Neural progenitor cell (in vitro differentiated cells): ENCODE data around the gene CHMP4A. TPM values are rescaled to one million over a fixed set of nuclear protein-coding genes. Genes with fewer than 3 reads are reported as not detected.

ENCODE experiments used
- DNase-seq: peaks from one replicate; pipeline ENCODE4 v3.0.0-alpha.2; 2016; ENCODE audit warnings: low spot score
- H2AFZ ChIP-seq: fragments of 200-600 bp; sonication (generic); replicated peaks from 2 replicates; pipeline ENCODE4 v1.6.1; 2016; ENCODE audit warnings: antibody characterized with exemption
- H3F3A ChIP-seq: fragments of 200-600 bp; sonication (generic); 2 replicates; pipeline ENCODE4 v1.6.1; 2016; ENCODE audit warnings: antibody characterized with exemption, low read depth
- H3K27ac ChIP-seq: fragments of 200-600 bp; sonication (generic); 2 replicates; pipeline ENCODE4 v1.5.1; 2016; ENCODE audit warnings: mild to moderate bottlenecking
- H3K27me3 ChIP-seq: fragments of 200-600 bp; sonication (generic); 2 replicates; pipeline ENCODE4 v1.6.1; 2016; ENCODE audit warnings: mild to moderate bottlenecking, moderate library complexity
- H3K36me3 ChIP-seq: fragments of 200-600 bp; sonication (generic); 2 replicates; pipeline ENCODE4 v1.5.1; 2016
- H3K4me1 ChIP-seq: fragments of 200-600 bp; sonication (generic); 2 replicates; pipeline ENCODE4 v1.6.1; 2016; ENCODE audit warnings: mixed run types
- H3K4me2 ChIP-seq: fragments of 200-600 bp; sonication (generic); 2 replicates; pipeline ENCODE4 v1.6.1; 2016
- H3K4me3 ChIP-seq: fragments of 200-600 bp; sonication (generic); 2 replicates; pipeline ENCODE4 v1.5.1; 2016
- H3K79me2 ChIP-seq: fragments of 200-600 bp; sonication (generic); 2 replicates; pipeline ENCODE4 v1.6.1; 2016; ENCODE audit warnings: low read depth
- H3K9ac ChIP-seq: fragments of 200-600 bp; sonication (generic); 2 replicates; pipeline ENCODE4 v1.6.1; 2016
- H3K9me3 ChIP-seq: fragments of 200-600 bp; sonication (generic); 2 replicates; pipeline ENCODE4 v1.5.1; 2016; ENCODE audit warnings: low read depth
- H4K20me1 ChIP-seq: fragments of 200-600 bp; sonication (generic); 2 replicates; pipeline ENCODE4 v1.6.1; 2016; ENCODE audit warnings: low read depth
- H3K27ac Mint-ChIP-seq: 3 replicates; pipeline ENCODE4 v1.8.0; 2021; ENCODE audit warnings: mixed read lengths
- H3K27me3 Mint-ChIP-seq: 2 replicates; pipeline ENCODE4 v1.8.0; 2022; ENCODE audit warnings: low read depth, mild to moderate bottlenecking, inconsistent platforms, moderate library complexity, mixed read lengths; ENCODE audit not compliant: insufficient read depth
- H3K36me3 Mint-ChIP-seq: 3 replicates; pipeline ENCODE4 v1.8.0; 2021; ENCODE audit warnings: mixed read lengths
- H3K4me1 Mint-ChIP-seq: 3 replicates; pipeline ENCODE4 v1.8.0; 2021; ENCODE audit warnings: mixed read lengths
- H3K4me3 Mint-ChIP-seq: 3 replicates; pipeline ENCODE4 v1.8.0; 2021; ENCODE audit warnings: mild to moderate bottlenecking, moderate library complexity, mixed read lengths
- H3K9me3 Mint-ChIP-seq: 3 replicates; pipeline ENCODE4 v1.8.0; 2020; ENCODE audit warnings: mixed read lengths
- CTCF ChIP-seq: fragments of 200-600 bp; sonication (generic); IDR thresholded peaks from 2 replicates; pipeline ENCODE4 v1.5.1; 2017; ENCODE audit warnings: antibody characterized with exemption, mild to moderate bottlenecking
- EZH2 ChIP-seq: fragments of 200-600 bp; sonication (generic); IDR thresholded peaks from 2 replicates; pipeline ENCODE4 v1.6.1; 2017; ENCODE audit warnings: antibody characterized with exemption, mild to moderate bottlenecking, moderate library complexity
- EZH2phosphoT487 ChIP-seq: fragments of 200-600 bp; sonication (generic); IDR thresholded peaks from 2 replicates; pipeline ENCODE4 v1.6.1; 2017; ENCODE audit warnings: antibody characterized with exemption
- total RNA-seq: library from RNA; depleted of rRNA; stranded (reverse); fragments of >200 nt; gene quantifications from 2 replicates; pipeline ENCODE4 v1.2.3, GENCODE V29; 2015; ENCODE audit warnings: low replicate concordance

Gene CHMP4A
- total RNA-seq, 1 donor from 2014 or later: 35.3 TPM

GRCh38 chr14:24253936-24254335 lies 40.6 kb upstream of the CHMP4A start:
- H3K9me3 Mint-ChIP-seq: no peaks in the 10 kb centered on the region
- no peak for DNase-seq
- TF ChIP-seq EZH2phosphoT487 (no peak), EZH2 (no peak), CTCF (no peak)
- Histone ChIP-seq H3K36me3 (no peaks in the 10 kb centered on the region), H3K4me3 (no peak overlapping the region), H3K4me1 (no peaks in the 10 kb centered on the region), H3K9ac (no peak overlapping the region), H3K4me2 (no peak overlapping the region), H4K20me1 (no peaks in the 10 kb centered on the region), H3K27me3 (no peaks in the 10 kb centered on the region), H2AFZ (no peak overlapping the region), H3K79me2 (no peaks in the 10 kb centered on the region), H3F3A (no peaks in the 10 kb centered on the region), H3K9me3 (no peaks in the 10 kb centered on the region), H3K27ac (no peak overlapping the region)
- H3K27ac Mint-ChIP-seq: no peak overlapping the region
- no peaks in the 10 kb centered on the region for H3K4me1 Mint-ChIP-seq
- H3K36me3 Mint-ChIP-seq: no peaks in the 10 kb centered on the region
- peak overlapping the region; percentile 38 for H3K4me3 Mint-ChIP-seq
- peaks cover 4% of the 10 kb centered on the region for H3K27me3 Mint-ChIP-seq

- H3K27me3 Mint-ChIP-seq: peaks cover 4% of the 10 kb centered on the region
- Histone ChIP-seq H2AFZ (no peak overlapping the region), H3K27ac (no peak overlapping the region), H3K27me3 (no peaks in the 10 kb centered on the region), H3F3A (no peaks in the 10 kb centered on the region), H3K4me1 (no peaks in the 10 kb centered on the region), H3K4me3 (no peak overlapping the region), H3K9ac (no peak overlapping the region), H3K9me3 (no peaks in the 10 kb centered on the region), H3K4me2 (no peak overlapping the region), H4K20me1 (no peaks in the 10 kb centered on the region), H3K79me2 (no peaks in the 10 kb centered on the region), H3K36me3 (no peaks in the 10 kb centered on the region)
- H3K4me3 Mint-ChIP-seq: no peak overlapping the region
- TF ChIP-seq CTCF: no peak
- DNase-seq: no peak
- H3K36me3 Mint-ChIP-seq: no peaks in the 10 kb centered on the region
- no peaks in the 10 kb centered on the region for H3K9me3 Mint-ChIP-seq
- no peaks in the 10 kb centered on the region for H3K4me1 Mint-ChIP-seq
- H3K27ac Mint-ChIP-seq: no peak overlapping the region
Observed at GRCh38 chr14:24252289-24253124, 39.2 kb upstream of the CHMP4A start.

- Histone ChIP-seq H3K4me2 (no peak overlapping the region), H3K9me3 (no peaks in the 10 kb centered on the region), H4K20me1 (no peaks in the 10 kb centered on the region), H3K4me1 (no peaks in the 10 kb centered on the region), H3K9ac (no peak overlapping the region), H2AFZ (no peak overlapping the region), H3K4me3 (no peak overlapping the region), H3K36me3 (no peaks in the 10 kb centered on the region), H3K27me3 (no peaks in the 10 kb centered on the region), H3K27ac (no peak overlapping the region), H3K79me2 (no peaks in the 10 kb centered on the region), H3F3A (no peaks in the 10 kb centered on the region)
- H3K27ac Mint-ChIP-seq: no peak overlapping the region
- no peaks in the 10 kb centered on the region for H3K9me3 Mint-ChIP-seq
- TF ChIP-seq EZH2 (no peak), CTCF (no peak), EZH2phosphoT487 (no peak)
- H3K4me1 Mint-ChIP-seq: no peaks in the 10 kb centered on the region
- H3K27me3 Mint-ChIP-seq: peaks cover 4% of the 10 kb centered on the region
- no peak for DNase-seq
- no peak overlapping the region for H3K4me3 Mint-ChIP-seq
- no peaks in the 10 kb centered on the region for H3K36me3 Mint-ChIP-seq
Observed at GRCh38 chr14:24251880-24252288, 38.6 kb upstream of the CHMP4A start.
